ENCODE results near the gene HCN2.
"Not testable (repeated sequence)": the region's sequence is repeated elsewhere in the genome, so short reads cannot be mapped to it uniquely, and the experiment has no call there.

The HCN2 gene

GRCh38 chr19:571566-571974, 18.1 kb upstream of the HCN2 start:
- DNase-seq = peak; percentile 29 to 44

- peak; percentile 94 for DNase-seq
Observed at GRCh38 chr19:572140-572742, 17.4 kb upstream of the HCN2 start, which contains the start of gene BSG. Gene BSG (plus strand): TSS chr19:572596. CDS start chr19:572635, 39 bp downstream.

GRCh38 chr19:572743-573518, 16.8 kb upstream of the HCN2 start:
- no peak for DNase-seq

- DNase-seq = no peak
Observed at GRCh38 chr19:573519-573825, 16.2 kb upstream of the HCN2 start.

- peak; percentile 11 to 32 for DNase-seq
Observed at GRCh38 chr19:574658-575526, 14.8 kb upstream of the HCN2 start.

- no peak for DNase-seq
Observed at GRCh38 chr19:575527-576506, 13.9 kb upstream of the HCN2 start.

- no peak for DNase-seq
Observed at GRCh38 chr19:576768-577438, 12.8 kb upstream of the HCN2 start.

- no peak for DNase-seq
Observed at GRCh38 chr19:577439-578392, 12.0 kb upstream of the HCN2 start.

- DNase-seq = no peak
Observed at GRCh38 chr19:579111-579841, 10.4 kb upstream of the HCN2 start.

GRCh38 chr19:579842-580155, 9.9 kb upstream of the HCN2 start:
- DNase-seq = no peak

GRCh38 chr19:580274-580835, 9.3 kb upstream of the HCN2 start:
- DNase-seq = no peak

- DNase-seq = no peak
Observed at GRCh38 chr19:581399-582111, 8.1 kb upstream of the HCN2 start.

GRCh38 chr19:582497-583197, 7.0 kb upstream of the HCN2 start:
- DNase-seq = no peak

GRCh38 chr19:583198-583967, 6.3 kb upstream of the HCN2 start:
- no peak for DNase-seq

GRCh38 chr19:583968-584239, 5.8 kb upstream of the HCN2 start:
- DNase-seq = no peak

GRCh38 chr19:584240-585001, 5.3 kb upstream of the HCN2 start:
- DNase-seq = peak; percentile 10 to 32

GRCh38 chr19:585146-585545, 4.5 kb upstream of the HCN2 start:
- not testable (repeated sequence) for DNase-seq

All from AML-193 (cell line).